ENCODE results near the gene FAM107B.
"Not testable (repeated sequence)": the region's sequence is repeated elsewhere in the genome, so short reads cannot be mapped to it uniquely, and the experiment has no call there.

DNA sequence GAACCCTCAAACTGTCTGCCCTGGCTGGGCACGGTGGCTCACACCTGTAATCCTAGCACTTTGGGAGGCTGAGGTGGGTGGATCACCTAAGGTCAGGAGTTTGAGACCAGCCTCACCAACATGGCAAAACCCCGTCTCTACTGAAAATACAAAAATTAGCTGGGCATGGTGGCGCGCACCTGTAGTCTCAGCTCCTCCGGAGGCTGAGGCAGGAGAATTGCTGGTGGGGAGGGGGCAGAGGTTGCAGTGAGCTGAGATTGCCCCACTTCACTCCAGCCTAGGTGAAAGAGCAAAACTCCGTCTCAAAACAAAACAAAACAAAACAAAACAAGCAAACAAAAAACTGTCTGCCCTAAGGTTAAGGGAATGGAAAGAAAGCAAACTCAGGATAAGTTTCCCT lies 115.6 kb downstream of the FAM107B start:
- TF ChIP-seq, protein P1, sequence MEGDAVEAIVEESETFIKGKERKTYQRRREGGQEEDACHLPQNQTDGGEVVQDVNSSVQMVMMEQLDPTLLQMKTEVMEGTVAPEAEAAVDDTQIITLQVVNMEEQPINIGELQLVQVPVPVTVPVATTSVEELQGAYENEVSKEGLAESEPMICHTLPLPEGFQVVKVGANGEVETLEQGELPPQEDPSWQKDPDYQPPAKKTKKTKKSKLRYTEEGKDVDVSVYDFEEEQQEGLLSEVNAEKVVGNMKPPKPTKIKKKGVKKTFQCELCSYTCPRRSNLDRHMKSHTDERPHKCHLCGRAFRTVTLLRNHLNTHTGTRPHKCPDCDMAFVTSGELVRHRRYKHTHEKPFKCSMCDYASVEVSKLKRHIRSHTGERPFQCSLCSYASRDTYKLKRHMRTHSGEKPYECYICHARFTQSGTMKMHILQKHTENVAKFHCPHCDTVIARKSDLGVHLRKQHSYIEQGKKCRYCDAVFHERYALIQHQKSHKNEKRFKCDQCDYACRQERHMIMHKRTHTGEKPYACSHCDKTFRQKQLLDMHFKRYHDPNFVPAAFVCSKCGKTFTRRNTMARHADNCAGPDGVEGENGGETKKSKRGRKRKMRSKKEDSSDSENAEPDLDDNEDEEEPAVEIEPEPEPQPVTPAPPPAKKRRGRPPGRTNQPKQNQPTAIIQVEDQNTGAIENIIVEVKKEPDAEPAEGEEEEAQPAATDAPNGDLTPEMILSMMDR (IDR thresholded peaks at IDR 0.05), result not testable (repeated sequence)
- not testable (repeated sequence) for TF ChIP-seq POLR2A, POLR2AphosphoS5 (IDR thresholded peaks at IDR 0.05)

Data from breast epithelium (tissue), 3 donors.